Non-pigmented ciliary epithelial cell (primary cell): Measurements from ENCODE around the gene PPM1D.
A peak's percentile ranks its signal among the peaks of the same experiment; 100 is the strongest.

Experiments used
- DNase-seq: peaks from one replicate; pipeline ENCODE4 v3.0.0-alpha.2; 2010; ENCODE audit warnings: low read depth

Gene PPM1D

GRCh38 chr17:60618854-60619526 lies 19.0 kb downstream of the PPM1D start:
- DNase-seq, result no peak

- no peak for DNase-seq
These were observed 23.0 kb downstream of the PPM1D start for GRCh38 chr17:60622961-60623360.

GRCh38 chr17:60623415-60623814 lies 23.4 kb downstream of the PPM1D start:
- DNase-seq, result no peak

DNA sequence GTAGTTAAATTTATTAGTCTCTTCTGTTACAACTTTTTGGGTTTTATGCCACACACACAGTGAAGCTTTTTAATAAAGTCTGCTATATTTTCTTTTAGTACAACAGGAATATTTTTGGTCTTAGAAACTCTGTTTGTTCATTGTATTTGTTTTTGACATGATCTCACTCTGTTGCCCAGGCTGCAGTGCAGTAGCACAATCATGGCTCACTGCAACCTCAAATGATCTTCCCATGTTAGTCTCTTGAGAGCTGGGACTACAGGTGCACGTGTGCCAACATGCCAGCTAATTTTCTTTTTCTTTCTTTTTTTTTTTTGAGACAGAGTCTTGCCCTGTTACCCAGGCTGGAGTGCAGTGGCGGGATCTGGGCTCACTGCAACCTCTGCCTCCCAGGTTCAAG lies 27.1 kb downstream of the PPM1D start:
- DNase-seq, result no peak

DNA sequence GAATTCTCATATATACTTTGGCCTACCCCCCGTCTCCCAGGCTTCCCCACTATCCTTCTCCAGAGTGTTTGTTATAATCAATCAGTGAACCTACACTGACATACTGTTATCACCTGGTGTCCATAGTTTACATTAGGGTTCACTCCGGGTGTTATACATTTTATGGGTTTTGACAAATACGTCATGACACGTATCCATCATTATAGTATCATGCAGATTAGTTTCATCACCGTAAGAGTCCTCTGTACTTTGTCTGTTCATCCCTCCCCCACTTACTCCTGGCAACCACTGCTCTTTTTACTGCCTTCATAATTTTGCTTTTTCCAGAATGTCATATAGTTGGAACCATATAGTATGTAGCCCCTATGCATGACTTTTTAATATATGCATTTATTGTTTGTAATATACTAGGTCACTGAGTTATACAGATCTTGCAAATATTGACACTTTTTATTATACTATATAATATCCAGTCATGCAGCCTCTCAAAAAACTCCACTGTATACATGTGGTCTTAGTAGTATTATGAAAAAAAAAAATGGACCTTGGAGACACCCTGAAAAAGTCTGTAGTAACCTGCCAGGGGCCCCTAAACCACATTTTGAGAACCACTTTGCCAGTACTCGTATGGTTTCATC lies 28.4 kb downstream of the PPM1D start:
- no peak for DNase-seq

GRCh38 chr17:60629120-60629519 lies 29.1 kb downstream of the PPM1D start:
- DNase-seq, result no peak

- no peak for DNase-seq
These were observed 30.4 kb downstream of the PPM1D start for GRCh38 chr17:60630352-60630751.

- DNase-seq, result no peak
These were observed 31.1 kb downstream of the PPM1D start for GRCh38 chr17:60631119-60631518.

GRCh38 chr17:60637683-60638082 lies 37.7 kb downstream of the PPM1D start:
- no peak for DNase-seq

GRCh38 chr17:60639019-60639330 lies 39.0 kb downstream of the PPM1D start:
- no peak for DNase-seq

DNA sequence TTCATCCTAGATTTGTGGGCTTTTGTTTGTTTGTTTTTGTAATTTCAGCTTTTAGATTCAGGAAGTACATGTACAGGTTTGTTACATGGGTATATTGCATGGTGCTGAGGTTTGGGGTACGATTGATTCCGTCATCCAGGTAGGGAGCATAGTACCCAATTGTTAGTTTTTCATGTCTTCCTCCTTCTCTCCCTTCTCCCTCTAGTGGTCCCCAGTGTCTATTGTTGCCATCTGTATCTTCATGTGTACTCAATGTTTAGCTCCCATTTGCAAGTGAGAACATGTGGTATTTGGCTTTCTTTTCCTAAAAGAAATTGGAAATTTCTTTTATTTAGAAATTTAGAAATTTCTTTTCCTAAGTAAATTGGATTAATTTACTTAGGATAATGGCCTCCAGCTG lies 40.5 kb downstream of the PPM1D start:
- DNase-seq, result no peak

DNA sequence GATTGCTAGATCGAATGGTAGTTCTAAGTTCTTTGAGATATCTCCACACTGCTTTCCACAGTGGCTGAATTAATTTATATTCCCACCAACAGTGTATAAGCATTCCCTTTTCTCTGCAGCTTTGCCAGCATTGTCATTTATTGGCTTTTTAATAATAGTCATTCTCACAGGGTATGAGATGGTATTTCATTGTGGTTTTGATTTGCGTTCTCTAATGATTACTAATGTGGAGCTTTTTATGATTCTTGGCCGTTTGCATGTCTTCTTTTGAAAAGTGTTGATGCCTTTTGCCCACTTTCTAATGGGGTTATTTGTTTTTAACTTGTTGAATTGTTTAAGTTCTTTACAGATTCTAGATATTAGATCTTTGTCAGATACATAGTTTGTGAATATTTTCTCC lies 41.1 kb downstream of the PPM1D start:
- DNase-seq, result no peak

DNA sequence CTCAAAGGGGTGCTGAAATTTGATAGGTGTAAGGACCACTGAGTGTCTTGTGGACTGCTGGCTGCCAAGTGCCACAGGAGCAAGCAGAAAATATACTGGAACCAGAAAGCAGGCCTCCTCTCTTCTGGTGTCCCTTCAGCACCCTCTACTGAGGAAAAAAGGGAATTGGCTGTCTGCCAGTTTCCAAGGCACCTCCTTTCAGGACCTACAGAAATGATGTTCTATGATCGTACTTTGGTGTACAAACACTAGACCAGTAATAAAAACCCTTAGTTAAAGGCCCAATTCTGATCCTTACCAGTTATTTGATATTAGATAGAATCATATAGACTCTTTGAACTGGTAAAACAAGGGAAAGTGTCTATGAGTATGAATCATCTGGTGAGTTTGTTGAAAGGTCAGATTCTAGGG lies 41.8 kb downstream of the PPM1D start:
- peak; percentile 43 for DNase-seq

DNA sequence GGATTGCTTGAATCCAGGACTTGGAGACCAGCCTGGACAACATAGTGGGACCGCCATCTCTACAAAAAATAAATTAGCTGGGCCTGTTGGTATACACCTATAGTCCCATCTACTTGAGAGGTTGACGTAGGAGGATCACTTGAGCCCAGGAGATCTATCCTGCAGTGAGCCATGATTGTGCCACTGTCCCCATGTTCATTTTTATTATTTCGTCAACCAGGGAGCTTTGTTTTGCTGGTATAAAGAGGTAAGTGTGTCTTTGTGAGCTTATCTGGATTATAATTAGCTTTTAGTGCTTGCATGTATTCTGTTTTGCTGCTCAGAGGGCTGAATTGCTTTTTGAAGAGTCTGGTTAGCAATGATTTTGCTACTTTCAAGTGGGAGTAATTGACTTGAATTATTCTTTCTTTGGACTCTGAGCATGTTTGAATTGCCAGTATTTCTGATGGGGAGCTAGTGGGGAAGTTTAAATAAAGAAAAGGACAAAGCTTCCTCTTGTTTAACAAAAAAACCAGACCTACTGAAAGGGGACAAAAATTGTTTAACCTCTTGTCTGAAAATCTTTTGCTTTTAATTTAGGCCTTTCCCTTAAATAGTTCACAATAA lies 46.0 kb downstream of the PPM1D start:
- DNase-seq, result no peak

- no peak for DNase-seq
These were observed 46.7 kb downstream of the PPM1D start for GRCh38 chr17:60646701-60647100.

DNA sequence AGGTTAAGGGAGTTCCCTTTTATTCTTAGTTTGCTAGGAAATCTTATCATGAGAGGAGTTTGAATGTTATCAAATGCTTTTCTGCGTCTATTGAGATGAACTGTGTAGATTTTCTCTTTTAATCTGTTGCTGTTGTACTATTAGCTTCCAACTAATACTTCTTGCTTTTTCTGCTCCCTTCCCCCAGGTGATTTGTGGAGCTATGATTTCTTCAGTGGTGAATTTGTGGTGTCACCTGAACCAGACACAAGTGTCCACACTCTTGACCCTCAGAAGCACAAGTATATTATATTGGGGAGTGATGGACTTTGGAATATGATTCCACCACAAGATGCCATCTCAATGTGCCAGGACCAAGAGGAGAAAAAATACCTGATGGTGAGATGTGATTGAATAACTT lies 47.7 kb downstream of the PPM1D start:
- no peak for DNase-seq

DNA sequence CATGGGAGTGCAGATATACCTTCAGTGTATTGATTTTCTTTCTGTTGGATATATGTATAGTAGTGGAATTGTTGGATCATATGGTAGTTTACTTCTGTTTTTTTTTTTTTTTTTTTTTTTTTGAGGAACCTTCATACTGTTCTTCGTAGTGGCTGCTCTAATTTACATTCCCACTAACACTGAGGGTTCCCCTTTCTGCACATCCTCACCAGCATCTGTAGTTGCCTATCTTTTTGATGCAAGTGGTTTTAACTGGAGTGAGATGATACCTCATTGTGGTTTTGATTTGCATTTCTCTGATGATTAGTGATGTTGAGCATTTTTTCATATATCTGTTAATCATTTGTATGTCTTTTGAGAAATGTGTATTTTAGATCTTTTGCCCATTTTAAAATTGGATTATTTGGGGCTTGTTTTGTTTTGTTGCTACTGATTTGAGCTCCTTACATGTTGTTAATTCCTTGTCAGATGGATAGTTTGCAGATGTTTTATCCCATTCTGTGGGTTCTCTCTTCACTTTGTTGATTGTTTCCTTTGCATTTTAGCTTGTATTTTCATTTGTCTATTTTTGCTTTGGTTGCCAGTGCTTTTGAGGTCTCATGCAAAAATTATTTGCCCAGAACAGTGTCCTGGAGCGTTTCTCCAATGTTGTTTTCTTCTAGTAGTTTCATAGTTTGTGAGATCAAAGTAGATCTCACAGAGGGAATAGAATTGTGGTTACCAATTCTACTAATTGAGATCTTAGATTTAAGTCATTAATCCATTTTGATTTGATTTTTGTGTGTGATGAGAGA lies 52.7 kb downstream of the PPM1D start:
- DNase-seq, result no peak

GRCh38 chr17:60653569-60653968 lies 53.6 kb downstream of the PPM1D start:
- no peak for DNase-seq

DNA sequence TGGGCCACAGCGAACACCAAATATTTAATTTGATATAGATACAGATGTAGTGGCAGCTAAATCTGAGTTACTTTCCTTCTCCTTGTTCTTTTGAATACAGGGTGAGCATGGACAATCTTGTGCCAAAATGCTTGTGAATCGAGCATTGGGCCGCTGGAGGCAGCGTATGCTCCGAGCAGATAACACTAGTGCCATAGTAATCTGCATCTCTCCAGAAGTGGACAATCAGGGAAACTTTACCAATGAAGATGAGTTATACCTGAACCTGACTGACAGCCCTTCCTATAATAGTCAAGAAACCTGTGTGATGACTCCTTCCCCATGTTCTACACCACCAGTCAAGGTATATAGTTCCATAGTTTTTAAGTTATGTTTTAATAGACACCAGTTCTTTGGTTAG lies 56.5 kb downstream of the PPM1D start:
- no peak for DNase-seq

GRCh38 chr17:60659156-60659555 lies 59.2 kb downstream of the PPM1D start:
- DNase-seq, result no peak

GRCh38 chr17:60661489-60661888 lies 61.5 kb downstream of the PPM1D start:
- DNase-seq, result no peak

- no peak for DNase-seq
These were observed 64.0 kb downstream of the PPM1D start for GRCh38 chr17:60664022-60664421.

GRCh38 chr17:60665602-60666001 lies 65.6 kb downstream of the PPM1D start:
- DNase-seq, result no peak
